GM21515 (cell line): ENCODE data around the gene GRK4.
"Not testable (repeated sequence)": the region's sequence is repeated elsewhere in the genome, so short reads cannot be mapped to it uniquely, and the experiment has no call there.

Experiments used
- ATAC-seq: cut with Tn5 transposase; IDR thresholded peaks from one replicate; pipeline ENCODE4 v1.9.1; 2021; ENCODE audit not compliant: unreplicated experiment

The GRK4 gene

DNA sequence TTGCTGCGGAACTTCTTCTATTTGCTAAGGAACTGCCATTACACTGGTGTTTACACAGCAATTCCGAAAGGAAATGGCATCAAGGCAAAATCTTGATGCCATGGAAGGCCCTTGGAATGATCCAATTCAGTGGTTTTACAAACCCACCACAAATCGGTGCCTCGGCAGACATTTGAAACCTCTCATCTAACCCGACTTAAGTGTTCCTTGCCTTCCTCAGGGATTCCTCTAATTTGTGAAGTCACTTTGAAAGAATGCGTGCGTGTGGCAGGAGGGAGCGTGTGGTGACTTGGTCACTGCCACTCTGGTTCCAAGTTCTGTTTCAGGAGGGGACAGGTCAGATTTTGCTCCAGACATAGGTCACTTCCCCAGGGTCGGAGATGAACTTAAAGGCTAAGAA lies 4.9 kb upstream of the GRK4 start:
- no peak for ATAC-seq

GRCh38 chr4:2960450-2960849 lies 2.9 kb upstream of the GRK4 start:
- ATAC-seq = not testable (repeated sequence)

DNA sequence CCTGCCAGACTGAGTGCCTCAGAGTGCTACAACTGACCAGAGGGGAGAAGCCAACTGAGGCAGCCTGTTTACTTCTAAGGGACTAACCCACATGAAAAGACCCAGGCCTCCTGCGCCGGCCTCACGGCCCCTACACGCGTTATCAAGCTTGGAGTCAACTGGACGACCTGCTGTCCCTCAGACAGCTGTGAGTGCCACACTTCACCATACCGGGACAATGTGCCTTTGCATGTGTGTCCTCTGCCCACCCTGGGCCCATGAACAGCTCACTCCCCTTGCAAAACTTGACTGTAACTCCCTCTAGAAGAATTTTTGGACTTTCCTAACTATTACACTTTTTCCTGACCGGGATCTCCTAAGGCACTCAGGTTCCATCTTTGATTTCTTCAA lies 2.0 kb upstream of the GRK4 start:
- no peak for ATAC-seq

- no peak for ATAC-seq
These were observed 1.4 kb upstream of the GRK4 start for GRCh38 chr4:2961811-2962441.

GRCh38 chr4:2962614-2963174 lies 677 bp upstream of the GRK4 start:
- ATAC-seq = peak; percentile 35

DNA sequence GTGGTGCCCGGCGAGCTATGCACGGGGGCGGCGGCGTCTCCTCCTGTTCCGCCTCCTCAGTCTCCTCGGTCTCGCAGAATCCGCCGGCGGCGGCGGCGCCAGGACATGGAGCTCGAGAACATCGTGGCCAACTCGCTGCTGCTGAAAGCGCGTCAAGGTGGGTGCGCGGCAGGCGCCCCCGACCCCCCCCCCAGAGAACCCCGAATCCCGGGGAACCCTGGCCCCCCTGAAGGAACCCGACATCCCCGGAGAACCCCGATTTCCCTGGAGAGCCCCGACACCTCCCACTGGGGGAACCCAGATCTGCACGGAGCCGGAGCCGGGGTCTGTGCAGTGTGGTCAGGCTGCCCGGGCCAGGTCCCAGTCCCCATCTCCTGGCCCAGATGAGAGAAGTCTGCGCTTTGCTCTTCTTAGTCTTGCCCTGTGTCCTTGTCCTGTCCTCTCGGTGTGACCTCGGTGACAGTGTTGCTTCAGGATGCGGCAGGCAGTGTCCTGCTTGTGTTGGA lies 648 bp downstream of the GRK4 start:
- ATAC-seq = peak; percentile 29

- no peak for ATAC-seq
These were observed 1.4 kb downstream of the GRK4 start for GRCh38 chr4:2964706-2965258.

DNA sequence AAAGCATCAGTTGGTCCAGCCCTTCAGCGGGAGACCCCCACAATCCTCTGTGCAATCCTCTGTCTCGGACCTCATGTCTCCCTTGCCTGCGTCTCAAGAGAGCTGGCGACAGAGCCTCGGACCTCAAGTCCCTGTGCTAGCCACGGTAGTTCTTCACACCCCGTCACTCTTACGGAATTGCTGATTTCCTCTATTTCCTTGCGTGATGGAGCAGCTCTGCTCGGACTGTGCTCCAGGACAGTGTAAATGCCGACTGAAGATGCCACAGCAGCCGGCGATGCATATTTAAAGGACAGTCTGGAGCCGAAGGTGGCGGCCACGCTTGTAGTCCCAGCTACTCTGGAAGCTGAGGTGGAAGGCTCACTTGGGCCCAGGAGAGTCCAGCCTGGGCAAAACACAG lies 1.9 kb downstream of the GRK4 start:
- no peak for ATAC-seq

GRCh38 chr4:2968381-2968780 lies 5.0 kb downstream of the GRK4 start:
- ATAC-seq = no peak

DNA sequence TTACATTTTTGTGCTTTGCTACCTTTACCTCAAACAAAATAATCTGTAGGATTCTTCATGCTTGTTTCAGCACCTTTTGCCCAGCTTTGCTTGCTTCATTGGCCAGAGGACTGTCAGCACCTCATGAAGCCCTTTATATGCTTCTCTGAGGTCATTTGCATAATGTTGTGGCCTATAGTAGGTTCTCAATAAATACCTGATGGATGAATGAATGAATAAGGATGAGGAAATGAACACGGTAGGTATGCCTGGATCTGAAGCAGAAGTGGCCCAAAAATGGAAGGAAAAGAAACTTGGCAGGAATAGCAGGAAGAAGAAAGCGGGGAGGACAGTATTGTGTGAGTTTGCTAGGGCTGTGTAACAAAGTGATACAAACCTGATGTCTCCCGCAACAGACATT lies 7.9 kb downstream of the GRK4 start:
- no peak for ATAC-seq

DNA sequence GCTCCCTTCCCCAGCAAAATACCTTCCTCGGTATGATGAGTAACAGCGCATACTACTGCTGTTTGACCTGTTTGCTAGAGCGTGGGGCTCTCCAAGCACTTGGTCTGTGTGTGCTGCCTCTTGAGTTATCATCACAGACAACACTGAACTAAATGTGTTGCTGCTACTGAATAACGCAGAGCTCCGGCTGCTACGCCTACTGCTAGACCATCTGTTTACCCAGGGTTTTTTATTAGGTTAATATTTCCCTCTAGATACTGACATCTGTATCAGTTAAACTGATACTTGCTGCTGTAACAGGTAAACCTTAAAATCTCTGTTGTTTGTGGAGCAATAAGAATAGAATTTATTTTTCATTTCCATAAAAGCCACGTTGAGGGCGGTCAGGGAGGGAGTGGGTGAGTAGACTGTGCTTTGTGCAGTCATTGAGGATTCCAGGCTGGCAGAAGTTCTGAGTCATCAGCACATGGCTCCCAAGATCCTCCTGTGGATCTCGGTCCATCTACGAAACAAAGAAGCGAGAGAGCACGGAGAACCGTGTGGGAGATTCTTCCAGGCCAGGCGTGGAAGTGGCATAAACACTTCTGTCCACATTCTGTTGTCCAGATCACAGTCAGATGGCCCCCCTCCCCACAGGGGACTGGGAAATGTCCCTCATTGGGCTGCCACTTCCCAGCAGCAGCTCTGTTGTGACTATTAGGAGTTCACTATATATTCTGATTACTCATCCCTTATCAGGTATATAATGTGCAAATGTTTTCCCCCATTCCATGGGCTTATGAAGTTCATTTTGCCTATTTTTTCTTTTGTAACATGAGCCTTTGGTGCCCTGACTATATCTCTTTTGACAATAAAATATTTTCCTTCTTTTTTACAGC lies 14.1 kb downstream of the GRK4 start:
- ATAC-seq = no peak

DNA sequence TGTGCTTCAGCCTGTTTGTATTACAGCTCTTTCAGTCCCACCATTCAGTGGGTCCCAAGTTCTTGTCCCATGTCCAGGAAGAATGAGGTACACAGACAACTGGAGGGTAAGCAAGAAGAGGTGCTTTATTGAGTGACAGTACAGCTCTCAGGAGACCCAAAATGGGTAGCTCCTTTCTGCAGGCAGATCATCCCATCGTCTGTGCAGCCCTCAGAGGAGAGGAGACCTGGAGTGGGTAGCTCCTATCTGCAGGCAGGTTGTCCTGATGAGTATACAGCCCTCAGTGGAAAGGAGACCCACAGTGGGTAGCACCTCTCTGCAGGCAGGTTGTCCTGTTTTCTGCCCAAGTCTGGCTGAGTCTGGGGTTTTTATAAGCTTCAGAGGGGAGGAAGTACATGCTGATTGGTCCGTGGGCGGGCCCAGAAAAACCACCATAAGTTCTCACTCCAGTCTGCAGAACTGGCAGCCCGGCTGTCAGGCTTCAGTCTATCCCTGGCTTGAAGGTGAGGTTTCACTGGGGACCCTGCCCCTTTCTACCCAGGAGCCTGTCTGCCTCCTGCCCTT lies 18.0 kb downstream of the GRK4 start:
- ATAC-seq = no peak

GRCh38 chr4:2982012-2982411 lies 18.6 kb downstream of the GRK4 start:
- ATAC-seq = no peak

- ATAC-seq = not testable (repeated sequence)
These were observed 20.3 kb downstream of the GRK4 start for GRCh38 chr4:2983715-2984114.

DNA sequence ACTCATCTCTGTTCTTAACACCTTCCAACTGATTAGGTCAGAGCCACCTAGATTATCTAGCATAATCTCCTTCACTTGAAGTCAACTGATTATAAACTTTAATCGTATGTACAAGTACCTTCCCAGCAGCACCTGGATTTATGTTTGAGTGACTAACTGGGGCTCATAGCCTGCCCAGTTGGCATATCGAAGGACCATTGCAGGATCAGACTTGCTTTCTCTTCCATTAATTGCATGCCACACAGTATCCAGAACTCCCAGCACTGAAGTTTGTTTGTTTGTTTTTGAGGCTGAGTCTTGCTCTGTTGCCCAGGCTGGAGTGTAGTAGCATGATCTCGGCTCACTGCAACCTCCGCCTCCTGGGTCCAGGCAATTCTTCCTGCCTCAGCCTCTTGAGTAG lies 27.9 kb downstream of the GRK4 start:
- no peak for ATAC-seq

- no peak for ATAC-seq
These were observed 31.5 kb downstream of the GRK4 start for GRCh38 chr4:2994917-2995316.

- no peak for ATAC-seq
These were observed 32.3 kb downstream of the GRK4 start for GRCh38 chr4:2995546-2996265.

DNA sequence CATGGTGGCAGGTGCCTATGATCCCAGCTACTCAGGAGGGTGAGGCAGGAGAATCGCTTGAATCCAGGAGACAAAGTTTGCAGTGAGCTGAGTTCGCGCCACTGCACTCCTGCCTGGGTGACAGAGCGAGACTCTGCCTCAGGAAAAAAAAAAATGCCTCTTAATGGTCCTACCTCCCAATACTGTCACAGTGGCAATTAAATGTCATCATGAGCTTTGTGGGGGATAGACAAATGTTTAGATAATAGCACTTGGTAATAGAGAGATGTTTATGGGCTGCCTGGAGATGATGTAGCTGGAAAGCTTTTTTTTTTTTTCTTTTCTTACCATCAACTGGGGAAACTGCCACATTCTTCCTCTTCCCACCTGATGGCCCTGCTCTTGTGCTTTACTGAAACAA lies 33.0 kb downstream of the GRK4 start:
- no peak for ATAC-seq

DNA sequence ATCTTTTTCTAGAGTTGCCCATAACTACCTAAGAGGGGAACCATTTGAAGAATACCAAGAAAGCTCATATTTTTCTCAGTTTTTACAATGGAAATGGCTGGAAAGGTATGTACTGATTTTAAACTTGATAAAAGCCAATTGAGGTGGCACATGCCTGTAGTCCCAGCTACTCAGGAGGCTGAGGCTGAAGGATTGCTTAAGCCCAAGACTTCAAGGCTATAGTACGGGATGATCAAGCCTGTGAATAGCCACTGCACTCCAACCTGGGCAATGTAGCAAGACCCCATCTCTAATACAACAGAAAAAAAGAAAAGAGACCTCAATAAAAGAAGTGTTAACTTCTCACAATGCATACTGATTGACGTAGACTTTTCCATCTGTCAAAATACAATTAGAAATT lies 44.4 kb downstream of the GRK4 start:
- no peak for ATAC-seq

GRCh38 chr4:3009422-3009821 lies 46.1 kb downstream of the GRK4 start:
- ATAC-seq = no peak

DNA sequence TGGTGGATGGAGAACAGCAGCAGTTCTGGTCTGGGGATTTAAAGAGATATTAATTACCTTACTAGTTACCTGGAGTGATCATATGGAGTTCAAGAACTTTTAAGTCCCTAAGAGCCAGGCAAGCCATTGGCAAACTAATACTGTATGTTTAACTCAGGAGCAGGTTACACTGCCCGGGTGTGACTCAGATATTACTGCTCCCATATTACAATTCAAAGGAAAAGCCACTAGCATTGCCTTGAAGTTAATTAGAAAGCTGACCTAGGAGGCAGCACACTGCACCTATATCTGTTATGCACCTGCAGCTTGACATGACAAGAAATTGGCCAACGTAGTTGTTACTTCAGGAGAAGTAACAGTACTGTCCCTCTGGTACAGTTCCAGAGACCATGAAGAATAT lies 47.2 kb downstream of the GRK4 start:
- no peak for ATAC-seq
